NCI-H2196 treated with DMSO at 0.1 percent for 48 hours (cell line): ENCODE results near the gene USP32.

Experiments
- DNase-seq: peaks from one replicate; lab custom pipeline; 2025; ENCODE audit not compliant: unreplicated experiment; lab: John Stamatoyannopoulos, UW

USP32 gene

DNA sequence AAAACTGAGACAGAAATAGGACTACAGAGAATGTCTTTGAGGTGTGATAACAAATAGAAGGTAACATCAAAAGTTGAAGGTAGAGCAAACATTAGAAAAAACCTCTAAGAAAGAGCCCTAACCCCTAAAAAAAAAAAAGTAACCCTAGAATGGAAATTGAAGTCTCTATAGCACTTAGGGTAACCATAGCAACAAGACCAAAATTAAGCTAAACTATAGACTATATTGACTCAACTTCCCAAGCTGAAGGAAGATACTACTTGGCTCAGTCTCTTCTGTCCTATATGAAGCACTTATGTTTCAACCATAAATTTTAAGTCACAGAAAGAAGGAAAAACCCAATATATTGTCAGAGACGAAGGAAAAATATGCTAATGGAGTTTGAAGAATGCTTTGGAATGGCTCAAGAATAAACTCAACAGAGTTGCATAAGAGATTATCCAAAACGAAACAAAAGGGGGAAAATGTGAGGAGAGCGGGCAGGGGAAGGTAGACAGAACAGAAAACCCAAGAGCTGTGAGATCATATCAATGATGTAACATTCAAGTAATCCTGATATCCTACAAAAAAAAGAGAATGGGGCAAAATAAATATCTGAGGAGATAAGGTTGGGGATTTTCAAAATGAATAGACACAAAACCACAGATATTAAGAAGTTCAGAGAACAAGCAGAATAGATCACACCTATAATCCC lies 88.4 kb downstream of the USP32 start:
- DNase-seq = no peak

DNA sequence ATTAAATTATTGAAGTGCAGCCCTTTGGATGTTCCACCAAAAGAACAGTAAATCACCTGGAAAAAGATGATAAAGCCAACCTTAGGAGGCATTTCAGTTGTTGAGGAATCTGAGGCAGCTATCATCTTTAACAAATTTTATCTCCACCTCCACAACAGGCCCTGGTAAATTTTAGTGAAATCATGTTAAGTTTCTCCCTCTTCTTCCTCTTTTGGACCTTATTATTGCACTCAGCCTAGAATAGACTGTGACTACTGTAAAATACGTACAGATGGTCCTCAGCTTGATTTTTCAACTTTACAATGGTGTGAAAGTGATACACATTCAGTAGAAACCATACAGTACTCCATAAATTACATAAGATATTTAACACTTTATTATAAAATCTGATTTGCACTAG lies 90.3 kb downstream of the USP32 start:
- no peak for DNase-seq

DNA sequence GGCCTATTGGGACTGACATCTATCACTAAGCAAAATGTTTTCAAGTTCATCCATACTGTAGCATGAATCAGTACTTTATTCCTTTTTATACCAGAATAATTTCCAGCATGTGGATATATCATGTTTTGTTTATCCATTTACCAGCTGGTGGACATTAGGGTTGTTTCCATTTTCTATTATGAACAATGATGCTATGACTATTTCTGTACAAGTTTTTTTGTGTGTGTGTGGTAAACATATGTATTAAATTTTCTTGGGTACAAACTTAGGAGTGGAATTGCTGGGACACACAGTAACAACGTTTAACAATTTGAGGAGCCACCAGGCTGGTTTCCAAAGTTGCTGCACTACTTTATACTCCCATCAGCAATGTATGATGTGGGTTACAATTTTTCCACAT lies 91.0 kb downstream of the USP32 start:
- DNase-seq = no peak

DNA sequence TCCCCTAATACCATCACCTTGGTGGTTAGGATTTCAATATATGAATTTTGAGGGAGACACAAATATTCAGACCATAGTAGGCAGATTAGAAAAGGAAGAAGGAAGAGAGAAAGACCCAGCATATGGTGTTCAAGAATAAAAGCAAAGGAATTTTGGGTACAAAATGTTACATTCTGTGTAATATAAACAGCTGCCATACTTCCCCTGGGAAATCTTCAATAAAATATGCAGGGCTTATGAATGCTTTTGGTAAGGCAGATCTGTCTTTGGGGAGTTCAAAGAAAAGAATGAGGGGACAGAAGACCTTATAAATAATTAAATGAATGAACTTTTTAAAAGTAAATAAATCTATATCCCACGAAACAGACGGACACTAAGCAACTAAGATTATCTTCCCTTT lies 91.9 kb downstream of the USP32 start:
- DNase-seq = no peak

DNA sequence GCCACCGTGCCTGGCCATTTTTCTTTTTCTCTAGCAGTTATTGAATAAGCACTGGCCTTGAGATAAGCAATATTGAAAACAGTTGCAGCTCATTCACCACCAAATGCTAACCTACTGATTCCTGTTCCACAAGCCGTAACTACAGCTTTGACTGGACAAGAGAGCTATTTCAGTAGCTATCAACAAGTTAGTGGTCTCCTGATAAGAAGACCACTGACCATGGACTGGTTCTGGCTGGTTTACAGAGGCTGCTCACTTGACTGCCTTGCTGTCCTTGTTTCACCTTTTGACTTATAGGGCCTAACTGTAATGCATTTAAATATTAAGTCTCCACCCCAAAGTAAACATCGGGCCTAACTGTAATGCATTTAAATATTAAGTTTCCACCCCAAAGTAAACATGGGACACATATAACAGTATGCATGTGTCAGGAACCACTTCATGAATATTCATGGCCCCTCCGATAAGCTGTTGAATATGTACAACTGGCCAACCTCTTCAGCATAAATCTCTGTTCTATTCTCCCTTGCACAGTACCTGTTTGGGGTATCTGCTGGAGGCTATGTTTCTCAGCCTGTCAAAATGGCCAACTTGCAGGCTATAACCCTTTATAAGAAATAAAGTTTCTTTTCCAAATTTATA lies 94.1 kb downstream of the USP32 start:
- DNase-seq = no peak

DNA sequence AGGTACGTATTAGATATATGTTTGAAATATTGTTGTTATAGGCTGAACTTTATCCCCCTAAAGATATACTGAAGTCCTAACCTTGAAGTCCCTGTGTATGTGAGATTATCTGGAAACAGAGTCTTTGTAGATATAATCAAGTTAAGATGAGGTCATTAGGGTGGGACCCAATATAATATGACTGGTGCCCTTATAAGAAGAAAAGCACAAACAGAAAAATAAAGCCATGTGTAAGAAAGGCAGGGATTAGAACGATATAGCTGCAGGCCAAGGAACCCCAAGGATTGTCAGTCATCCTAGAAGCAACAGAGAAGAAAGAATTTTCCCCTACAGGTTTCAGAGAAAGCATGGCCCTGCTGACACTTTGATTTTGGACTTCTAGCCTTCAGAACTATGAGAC lies 95.8 kb downstream of the USP32 start:
- no peak for DNase-seq

DNA sequence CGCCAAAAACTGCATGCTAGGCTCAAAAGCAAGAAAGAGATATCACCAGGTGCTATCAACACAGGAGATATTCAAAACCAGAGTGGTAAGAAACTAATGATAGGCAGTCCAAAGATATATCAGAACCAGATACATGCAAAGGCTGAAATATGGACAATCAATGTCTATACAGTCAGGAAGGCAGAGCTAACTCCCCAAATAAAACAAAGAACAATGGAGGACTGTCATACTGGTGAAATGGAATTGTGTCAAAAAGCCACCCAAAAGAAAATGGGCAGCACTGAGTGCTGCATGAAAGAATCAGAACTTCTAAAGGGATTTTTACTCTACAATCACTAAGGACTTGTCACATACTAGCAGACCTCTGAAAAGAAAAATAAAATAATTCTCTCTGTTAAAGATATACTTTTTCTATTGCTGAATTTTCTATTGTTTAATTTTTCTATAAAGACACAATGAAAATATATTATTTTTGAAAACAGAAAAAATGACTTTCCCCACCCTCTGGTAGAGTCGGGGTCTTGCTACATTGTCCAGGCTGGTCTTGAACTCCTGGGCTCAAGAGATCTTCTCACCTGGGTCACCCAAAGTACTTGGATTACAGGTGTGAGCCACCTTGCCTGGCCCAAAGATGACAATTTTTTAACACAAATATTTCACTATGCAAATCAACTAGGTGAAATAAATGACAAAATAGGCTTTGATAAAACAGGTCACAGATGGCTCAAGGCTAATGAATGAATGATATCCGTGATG lies 98.2 kb downstream of the USP32 start:
- no peak for DNase-seq

DNA sequence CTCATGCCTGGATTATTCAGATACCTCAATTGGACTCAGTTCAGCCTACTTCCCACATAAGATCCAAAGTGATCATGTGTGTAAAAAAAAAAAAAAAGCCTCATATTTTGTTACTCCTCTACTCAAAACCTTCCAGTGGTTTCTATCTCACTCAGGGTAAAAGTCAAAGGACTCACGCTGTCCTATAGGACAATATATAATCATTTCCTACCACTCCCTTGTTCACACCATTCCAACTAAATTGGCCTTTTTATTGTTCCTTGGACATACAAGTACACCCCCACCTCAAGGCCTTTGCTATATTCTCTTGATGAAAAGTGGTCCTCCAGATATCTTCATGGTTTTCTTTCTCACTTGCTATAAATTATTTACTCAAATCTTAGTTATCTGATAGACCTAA lies 99.2 kb downstream of the USP32 start:
- DNase-seq = no peak

DNA sequence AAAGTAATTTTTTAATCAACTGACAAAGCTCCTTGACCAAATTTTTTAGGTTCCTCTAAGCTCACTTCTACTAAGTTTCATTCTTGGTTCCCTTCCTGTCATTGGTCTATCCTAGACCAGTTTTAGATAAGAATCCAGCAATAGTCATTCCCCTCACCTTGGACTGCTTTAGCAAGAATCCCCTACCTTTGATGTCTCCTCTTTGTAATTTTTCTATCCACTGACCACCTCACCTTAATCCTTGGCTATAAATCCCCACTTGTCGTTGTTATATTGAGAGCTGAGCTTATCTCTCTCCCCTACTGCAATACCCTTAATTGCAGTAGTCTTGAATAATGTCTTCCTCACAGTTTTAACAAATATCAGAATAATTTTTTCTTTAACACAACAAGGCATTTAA lies 107.2 kb downstream of the USP32 start:
- no peak for DNase-seq

DNA sequence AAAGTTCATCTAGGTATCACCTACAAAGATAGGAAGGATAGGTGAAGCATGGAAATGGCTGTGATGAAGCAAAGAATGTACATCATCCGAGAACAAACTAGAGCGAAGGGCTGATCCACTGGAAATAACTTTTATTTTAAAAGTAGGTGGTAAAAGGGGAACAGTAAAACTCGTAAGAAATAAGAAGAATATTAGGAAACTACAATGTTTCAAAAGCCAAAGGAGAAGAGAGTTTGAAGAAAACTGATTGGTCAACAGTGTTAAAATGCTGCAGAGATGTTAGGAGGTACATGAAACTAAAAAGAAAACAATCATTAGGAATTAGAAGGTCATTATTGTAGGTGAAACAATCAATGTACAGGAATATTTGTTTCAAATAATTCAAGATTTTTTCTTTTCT lies 108.1 kb downstream of the USP32 start:
- DNase-seq = no peak

DNA sequence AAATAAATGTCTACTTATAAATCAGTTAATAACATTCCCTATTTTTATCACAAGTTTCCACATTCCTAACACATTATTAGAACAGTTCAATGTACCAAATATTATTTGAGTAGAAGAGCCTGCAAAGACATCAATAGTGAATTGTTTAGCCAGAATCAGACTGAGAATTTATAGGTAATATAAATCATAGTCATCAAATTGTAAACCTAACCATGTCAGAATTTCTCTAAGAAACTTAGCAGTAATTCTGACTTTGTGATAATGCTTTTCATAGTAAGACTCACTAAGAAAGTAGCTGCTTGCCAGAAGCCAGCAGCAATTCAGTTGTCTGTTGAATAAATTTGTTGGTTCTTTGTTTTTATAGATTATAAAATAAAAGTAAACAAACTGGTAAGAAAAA lies 111.3 kb downstream of the USP32 start:
- no peak for DNase-seq

DNA sequence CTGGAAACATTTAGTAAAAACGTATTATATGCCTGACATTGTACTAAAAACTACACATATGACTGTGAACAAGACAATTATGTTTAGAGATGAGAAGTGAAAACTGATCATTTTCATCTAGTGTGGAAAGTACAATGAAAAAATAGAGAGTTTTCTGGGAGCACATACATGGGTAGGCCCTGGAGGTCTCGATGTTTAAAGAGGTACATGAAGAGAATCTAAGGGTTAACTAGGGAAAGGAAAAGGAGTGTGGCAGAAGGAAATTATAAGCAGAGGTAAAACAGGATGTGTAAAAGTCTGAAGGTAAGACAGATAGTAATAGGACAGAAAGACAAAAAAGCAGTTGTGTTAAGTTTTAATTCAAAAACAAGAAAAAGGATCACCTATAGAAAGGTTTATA lies 113.7 kb downstream of the USP32 start:
- no peak for DNase-seq

DNA sequence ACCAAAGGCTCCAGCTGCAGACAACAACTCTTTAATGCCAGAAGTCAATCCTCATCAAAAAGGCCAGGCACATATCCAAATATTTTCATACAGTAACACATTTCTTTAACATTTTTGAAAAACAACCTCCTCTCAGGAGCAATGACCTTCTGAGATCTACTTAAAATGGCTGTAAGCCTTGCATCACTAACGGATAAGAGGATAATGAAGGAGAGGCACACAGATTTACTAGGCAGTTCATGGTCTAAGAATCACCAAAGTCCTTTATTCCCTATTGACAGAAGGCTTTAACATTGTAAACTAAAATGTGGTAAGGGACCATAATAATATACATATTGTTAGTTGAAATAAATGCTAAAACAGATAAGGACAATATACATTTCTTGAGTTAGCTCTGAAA lies 114.7 kb downstream of the USP32 start:
- no peak for DNase-seq

DNA sequence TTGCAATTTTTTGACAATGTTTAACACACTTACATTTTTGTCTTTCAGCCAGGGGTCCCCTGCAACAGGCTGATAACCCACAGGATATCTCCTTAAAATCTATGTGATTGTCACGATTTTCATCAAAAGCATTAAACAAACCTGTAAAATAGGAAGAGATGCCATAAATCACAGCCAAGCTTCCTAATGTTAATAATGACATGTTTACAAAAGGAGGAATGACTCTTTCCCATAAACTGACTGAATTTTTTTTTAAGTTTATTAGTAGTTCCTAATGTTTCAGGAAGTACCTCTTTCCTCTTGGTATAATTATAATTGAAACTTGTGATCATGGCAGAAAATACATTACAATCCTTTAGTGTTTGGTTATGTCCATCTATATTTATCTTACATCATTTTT lies 122.5 kb downstream of the USP32 start:
- DNase-seq = no peak

DNA sequence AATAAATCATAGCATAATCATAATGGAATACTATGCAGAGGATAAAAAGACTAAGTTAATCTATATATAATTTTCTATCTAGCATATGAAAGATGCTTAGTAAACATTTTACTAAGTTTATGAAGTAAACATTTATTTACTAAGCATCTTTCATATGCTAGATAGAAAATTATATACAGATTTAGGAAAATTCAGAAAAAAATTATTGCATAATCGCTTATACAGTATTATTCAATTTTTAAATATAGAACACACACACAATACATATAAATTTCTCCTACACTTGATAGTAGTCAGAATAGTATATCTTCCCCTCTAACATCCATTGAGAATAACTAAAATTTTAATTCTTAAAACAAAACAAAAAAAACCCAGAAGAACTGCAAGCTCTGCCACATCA lies 131.4 kb downstream of the USP32 start:
- no peak for DNase-seq

DNA sequence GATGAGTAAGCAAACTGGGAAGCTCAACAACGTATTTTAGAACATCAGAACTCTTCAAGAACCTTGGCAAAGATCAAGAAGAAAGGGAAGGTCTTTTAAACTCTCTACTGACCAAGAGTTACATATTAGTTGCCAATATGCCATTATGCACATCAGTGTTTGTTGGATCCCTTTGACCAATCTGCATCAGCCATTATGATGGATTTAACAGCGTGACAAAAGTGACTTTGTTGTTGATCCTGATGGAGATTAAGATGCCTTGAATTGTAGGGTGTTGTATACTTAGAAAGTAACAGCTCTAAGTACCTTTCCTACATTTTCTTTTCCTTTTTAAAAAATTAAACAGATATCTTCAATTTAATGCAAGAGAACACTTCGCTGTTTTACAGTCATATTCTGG lies 133.6 kb downstream of the USP32 start:
- no peak for DNase-seq

DNA sequence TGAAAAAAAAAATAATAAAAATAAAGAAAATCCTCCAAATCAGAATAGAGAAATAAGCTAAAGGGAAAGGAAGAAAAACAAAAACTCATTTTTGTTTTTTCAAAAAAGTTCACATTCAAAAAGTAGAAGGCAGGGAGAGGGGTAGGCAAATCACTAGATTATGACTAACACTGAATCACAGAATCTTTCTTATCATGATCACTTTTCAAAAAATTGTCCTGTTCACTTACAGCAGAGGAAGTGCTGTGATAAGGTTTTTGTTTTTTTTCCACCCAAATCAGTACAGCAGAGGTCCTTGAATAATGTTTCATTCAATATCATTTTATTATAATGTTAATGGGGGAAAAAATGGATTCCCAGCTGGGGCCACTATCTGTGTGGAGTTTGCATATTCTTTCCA lies 135.8 kb downstream of the USP32 start:
- DNase-seq = no peak

DNA sequence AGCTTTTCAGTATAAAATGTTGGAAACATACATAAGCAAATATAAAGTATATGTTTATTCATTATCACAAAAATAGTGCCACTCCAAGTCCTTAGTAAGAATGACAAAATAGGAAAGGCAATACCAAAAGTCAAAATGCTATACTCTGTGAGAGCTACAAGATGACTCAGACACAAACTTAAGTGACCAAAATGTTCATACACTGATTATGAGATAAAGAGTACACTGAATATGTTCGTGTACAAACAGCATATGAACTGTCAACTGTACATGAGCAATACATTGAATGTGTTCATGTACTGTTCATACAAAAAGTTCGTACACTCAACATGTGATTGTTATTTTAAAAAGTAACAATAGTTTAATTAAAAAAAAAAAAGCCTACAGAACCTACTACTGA lies 138.9 kb downstream of the USP32 start:
- DNase-seq = no peak

DNA sequence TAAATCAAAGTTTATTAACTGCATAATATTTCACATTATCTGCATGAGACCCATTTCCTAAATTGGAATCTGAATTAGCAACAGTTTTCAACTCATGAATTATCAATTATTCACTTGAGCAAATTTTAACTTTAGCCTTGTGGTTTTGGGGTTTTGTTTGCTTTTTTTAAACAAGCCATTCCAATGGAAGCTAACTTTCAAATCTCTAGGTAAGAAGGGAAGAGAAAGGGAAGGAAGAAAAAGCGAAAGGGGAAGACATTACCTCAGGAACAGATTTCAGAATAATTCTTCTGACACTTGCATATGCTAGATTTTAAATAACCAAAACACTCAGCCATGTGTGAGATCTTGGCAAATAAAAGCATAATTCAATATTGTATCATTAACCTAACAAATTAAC lies 139.5 kb downstream of the USP32 start:
- no peak for DNase-seq

DNA sequence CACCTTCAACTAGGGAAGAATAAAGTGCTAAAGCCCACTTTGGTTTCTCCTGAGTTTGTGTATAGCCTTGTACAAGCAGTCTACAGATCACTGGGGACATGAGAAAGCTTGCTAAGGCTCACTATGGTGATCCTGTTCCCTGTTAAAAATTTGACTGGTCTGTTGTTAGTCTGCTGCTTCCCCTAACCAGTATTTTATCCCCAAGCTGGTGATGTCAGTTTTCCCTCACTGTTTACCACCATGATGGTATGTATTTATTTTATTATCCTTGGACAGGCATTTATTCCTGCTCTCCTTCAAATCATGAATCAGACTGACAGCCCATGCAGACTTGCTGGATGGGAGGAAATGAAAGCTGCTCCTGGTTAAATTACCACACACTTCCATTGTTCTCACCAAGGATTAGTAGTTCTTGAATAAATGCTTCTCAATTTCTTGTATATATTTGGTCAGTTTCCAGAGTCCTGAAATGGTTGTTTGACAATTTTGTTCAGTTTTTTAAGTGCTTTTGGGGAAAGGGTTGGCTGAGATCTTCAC lies 142.6 kb downstream of the USP32 start:
- no peak for DNase-seq

DNA sequence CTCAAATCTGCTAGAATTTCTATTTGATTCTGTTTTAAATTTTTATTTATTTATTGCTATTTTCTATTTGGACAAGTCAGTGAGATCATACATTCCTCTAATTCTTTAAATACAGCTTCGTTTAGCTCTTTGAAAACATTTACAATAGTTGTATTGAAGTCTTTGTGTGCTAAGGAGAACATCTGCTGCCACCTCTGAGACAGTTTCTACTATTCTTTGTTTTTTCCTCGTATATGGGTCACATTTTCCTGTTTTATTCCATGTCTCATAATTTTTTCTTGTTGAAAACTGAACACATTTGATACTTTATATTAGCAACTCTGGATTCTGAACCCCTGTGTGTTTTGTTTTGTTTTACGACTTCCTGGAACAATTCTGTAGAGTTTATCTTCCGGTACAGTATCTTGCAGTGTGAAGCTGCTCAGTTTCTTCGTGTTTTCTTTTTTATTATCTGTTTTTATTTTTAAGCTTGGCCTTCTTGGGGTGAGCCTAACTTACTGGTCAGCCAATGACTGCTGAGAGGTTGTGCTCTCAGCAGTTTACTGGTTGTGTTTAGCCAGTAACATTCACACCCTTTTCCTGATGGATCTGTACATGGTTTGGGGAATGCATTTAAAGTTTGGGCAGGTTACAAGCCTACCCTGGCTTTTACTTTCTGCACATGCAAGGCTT lies 143.2 kb downstream of the USP32 start:
- DNase-seq = no peak
